Dendritic cell treated with granulocyte-macrophage colony-stimulating factor and Interleukin-4, amounts not matched to agents 40 ng/mL and 50 ng/mL, for 4 days (primary cell): Measurements from ENCODE around the gene LMAN1.

Experiments used
- H3K27ac Mint-ChIP-seq: one replicate; pipeline ENCODE4 v1.8.0; 2022; ENCODE audit warnings: mild to moderate bottlenecking, mixed read lengths
- H3K27me3 Mint-ChIP-seq: one replicate; pipeline ENCODE4 v1.8.0; 2022; ENCODE audit warnings: mild to moderate bottlenecking, mixed read lengths
- H3K36me3 Mint-ChIP-seq: one replicate; pipeline ENCODE4 v1.8.0; 2022; ENCODE audit warnings: low read depth, mixed read lengths
- H3K4me1 Mint-ChIP-seq: one replicate; pipeline ENCODE4 v1.8.0; 2022; ENCODE audit warnings: low read depth, mixed read lengths
- H3K4me3 Mint-ChIP-seq: one replicate; pipeline ENCODE4 v1.8.0; 2022; ENCODE audit warnings: mild to moderate bottlenecking, moderate library complexity, mixed read lengths
- H3K9me3 Mint-ChIP-seq: one replicate; pipeline ENCODE4 v1.8.0; 2022; ENCODE audit warnings: mixed read lengths
- intact Hi-C: fragments of 100-400 bp; cut with micrococcal nuclease; formaldehyde crosslinking; loops from one replicate; pipeline ENCODE4 v1.15.0; 2022

LMAN1 gene

DNA sequence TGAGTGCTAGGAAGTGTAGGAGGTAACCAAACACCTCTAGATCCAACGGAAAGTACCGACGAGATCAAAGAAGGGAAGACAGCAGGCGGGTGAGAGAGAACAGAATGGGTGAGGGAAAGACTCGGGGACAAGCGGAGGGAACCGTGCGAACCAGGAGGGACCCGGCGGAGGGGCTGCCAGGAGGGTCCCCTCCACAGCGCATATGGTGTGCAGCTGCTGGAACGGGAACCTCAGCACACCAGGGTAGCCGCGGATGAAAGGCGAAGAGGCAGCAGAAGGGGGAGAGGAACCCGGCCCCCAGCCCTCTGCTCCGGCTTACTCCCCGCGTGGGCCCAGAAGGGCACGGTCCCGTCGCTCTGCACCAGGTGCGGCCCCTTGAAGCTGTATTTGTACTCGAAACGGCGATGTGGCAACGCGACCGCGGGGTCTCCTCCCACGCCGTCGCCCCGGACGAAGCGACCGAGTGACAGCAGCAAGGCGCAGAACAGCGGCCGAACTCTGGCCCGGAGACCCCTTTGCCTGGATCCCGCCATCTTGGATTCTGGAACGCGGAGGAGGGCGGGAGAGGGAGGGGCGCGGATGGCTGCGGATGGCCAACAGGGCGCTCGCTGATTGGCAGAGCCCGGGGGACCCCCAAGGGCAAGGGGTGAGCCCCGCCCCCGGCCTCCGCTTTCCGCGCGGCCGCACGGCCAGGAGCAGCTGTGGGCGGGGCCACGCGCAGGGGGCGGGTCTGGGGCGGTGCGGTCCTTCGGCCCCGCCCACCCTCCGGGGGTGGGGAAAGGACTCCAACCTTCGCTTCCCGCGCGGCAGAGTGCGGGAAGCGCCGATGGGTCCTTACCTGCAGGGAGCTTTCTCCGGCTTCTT is at the start of gene LMAN1:
TSS of gene LMAN1 (minus strand) at position 554 of the 864 bp plus-strand sequence. CDS start at position 533, 21 bp downstream.
- Mint-ChIP-seq H3K27ac (peak within 1 kb of the TSS; percentile 77), H3K4me1 (peaks cover 20% of the 10 kb centered on the region), H3K36me3 (peaks cover 9% of the 10 kb centered on the region), H3K4me3 (peak within 1 kb of the TSS; percentile 78), H3K27me3 (peaks cover 5% of the 10 kb centered on the region), H3K9me3 (no peaks in the 10 kb centered on the region)
- intact Hi-C loops: loop anchor here (2.0 kb wide), 1 partner anchor 220 kb away; the partner anchor contains the start of gene SEC11C

DNA sequence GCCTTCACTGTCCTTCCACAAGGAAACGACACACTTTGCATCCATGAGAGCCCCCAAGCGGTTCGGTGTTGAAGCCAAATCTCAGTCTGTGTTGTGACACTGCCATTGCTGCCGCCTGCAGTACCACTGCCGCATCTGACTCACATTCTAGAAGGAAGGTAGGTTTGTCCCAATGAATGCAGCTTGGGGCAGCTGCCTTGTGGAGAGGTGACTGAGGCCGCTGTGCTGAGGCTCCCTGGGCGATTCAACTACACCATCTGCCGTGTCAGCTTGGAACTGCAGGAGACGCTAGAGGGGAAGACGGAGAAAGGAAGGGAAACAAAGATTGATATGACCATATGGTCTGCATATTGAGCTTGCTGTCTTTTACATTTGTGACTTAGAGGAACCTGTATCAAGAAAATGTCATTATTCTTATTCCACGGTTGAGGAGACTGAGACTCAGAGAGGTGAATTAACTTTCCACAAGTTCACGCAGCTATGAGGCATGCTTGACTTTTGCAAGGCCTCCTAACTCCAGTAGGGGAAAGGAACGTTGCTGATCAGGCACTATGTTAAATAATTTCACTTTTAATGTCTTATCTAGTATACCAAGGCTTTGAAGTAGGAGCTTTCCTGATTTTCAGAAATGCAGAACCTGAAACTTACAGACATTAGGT is 43.5 kb upstream of the LMAN1 start:
- Mint-ChIP-seq H3K4me3 (no peak overlapping the region), H3K4me1 (no peaks in the 10 kb centered on the region), H3K27me3 (peaks cover 3% of the 10 kb centered on the region), H3K9me3 (no peaks in the 10 kb centered on the region), H3K36me3 (no peaks in the 10 kb centered on the region), H3K27ac (no peak overlapping the region)
- intact Hi-C loops: loop anchor here (2.0 to 5.0 kb wide), 3 partner anchors 94 to 320 kb away; no protein-coding TSS in a partner anchor

DNA sequence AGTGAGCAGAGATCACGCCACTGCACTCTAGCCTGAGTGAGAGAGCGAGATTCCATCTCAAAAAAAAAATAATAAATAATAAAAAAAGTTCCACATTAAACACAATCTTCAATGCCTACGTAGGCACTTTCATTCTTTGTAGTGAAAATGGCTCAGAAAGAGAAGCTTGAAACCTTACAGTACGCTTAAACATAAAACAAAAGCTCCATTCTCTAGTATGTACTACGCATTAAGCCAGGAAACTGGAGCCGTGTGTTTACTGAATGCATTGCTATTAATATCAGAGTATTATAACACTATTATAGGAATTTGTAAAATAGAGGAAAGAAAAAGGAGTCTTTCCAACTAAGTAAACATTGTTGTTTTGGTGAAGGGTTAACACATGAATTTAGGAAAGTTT is 41.3 kb upstream of the LMAN1 start:
- Mint-ChIP-seq H3K27me3 (peaks cover 10% of the 10 kb centered on the region), H3K4me1 (peaks cover 7% of the 10 kb centered on the region)
- intact Hi-C loops: loop anchor here (5.0 kb wide), 1 partner anchor 318 kb away; no protein-coding TSS in a partner anchor

GRCh38 chr18:59395226-59396175 is 36.4 kb upstream of the LMAN1 start:
- H3K9me3 Mint-ChIP-seq: no peaks in the 10 kb centered on the region
- intact Hi-C loops: no loop called here
- peaks cover 7% of the 10 kb centered on the region for H3K4me1 Mint-ChIP-seq
- H3K36me3 Mint-ChIP-seq: no peaks in the 10 kb centered on the region
- no peak overlapping the region for H3K27ac Mint-ChIP-seq
- peaks cover 12% of the 10 kb centered on the region for H3K27me3 Mint-ChIP-seq
- no peak overlapping the region for H3K4me3 Mint-ChIP-seq

More for the DNA sequence above, 41.3 kb upstream of the LMAN1 start:
- Mint-ChIP-seq H3K27ac (no peak overlapping the region), H3K36me3 (no peaks in the 10 kb centered on the region), H3K4me3 (no peak overlapping the region), H3K9me3 (no peaks in the 10 kb centered on the region)

GRCh38 chr18:59393381-59393780 is 34.3 kb upstream of the LMAN1 start:
- H3K36me3 Mint-ChIP-seq: no peaks in the 10 kb centered on the region
- no peak overlapping the region for H3K4me3 Mint-ChIP-seq
- H3K9me3 Mint-ChIP-seq: no peaks in the 10 kb centered on the region
- peaks cover 12% of the 10 kb centered on the region for H3K27me3 Mint-ChIP-seq
- H3K4me1 Mint-ChIP-seq: peaks cover 21% of the 10 kb centered on the region
- no peak overlapping the region for H3K27ac Mint-ChIP-seq
- intact Hi-C loops: no loop called here

- H3K27me3 Mint-ChIP-seq: peaks cover 2% of the 10 kb centered on the region
- H3K36me3 Mint-ChIP-seq: no peaks in the 10 kb centered on the region
- H3K27ac Mint-ChIP-seq: no peak overlapping the region
- intact Hi-C loops: no loop called here
- H3K9me3 Mint-ChIP-seq: no peaks in the 10 kb centered on the region
- H3K4me1 Mint-ChIP-seq: peaks cover 15% of the 10 kb centered on the region
- H3K4me3 Mint-ChIP-seq: no peak overlapping the region
These were observed 29.8 kb upstream of the LMAN1 start for GRCh38 chr18:59388817-59389216.

DNA sequence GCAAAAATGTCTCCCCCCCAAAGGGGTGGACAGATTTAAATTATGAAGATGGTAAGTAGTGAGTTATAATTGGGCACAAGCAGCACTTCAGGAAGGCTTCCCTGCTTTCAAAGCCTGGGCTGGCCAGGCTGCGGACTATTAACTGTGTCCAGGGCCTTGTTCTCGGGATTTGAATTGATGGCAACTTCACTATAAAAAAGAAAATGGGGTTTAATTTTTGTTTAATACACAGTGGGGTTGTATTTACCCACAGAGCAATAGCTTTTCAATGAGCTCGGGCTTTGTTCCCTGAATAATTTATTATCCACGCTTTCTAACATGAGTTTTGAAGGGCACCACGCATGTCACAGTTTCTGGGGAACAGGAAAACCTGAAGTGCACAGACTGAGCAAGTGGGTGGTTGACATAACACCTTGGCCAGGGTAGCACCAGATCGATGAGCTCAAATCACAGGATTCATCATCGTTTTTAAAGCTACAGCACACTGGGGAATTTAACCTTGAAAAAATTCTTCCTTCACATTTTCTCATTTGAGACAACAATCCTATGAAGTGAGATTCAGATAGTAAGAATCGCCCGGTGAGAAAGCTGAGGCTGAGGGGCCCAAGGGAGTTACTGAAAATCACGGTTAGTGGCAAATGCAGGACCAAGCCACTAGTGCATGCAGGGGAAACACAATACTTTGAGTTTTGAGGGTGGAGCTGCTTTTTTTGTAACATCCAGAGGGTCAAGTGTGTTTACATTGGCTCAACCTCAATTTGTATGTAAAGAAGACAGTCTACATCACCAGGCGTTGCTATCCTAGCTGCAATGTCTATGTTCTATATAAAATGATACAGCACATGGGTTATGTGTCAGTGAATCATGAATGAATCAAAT is 28.9 kb upstream of the LMAN1 start:
- intact Hi-C loops: no loop called here
- no peak overlapping the region for H3K27ac Mint-ChIP-seq
- H3K36me3 Mint-ChIP-seq: no peaks in the 10 kb centered on the region
- H3K9me3 Mint-ChIP-seq: no peaks in the 10 kb centered on the region
- no peak overlapping the region for H3K4me3 Mint-ChIP-seq
- peaks cover 15% of the 10 kb centered on the region for H3K4me1 Mint-ChIP-seq
- peaks cover 2% of the 10 kb centered on the region for H3K27me3 Mint-ChIP-seq

- Mint-ChIP-seq H3K4me3 (no peak overlapping the region), H3K4me1 (peaks cover 15% of the 10 kb centered on the region), H3K36me3 (no peaks in the 10 kb centered on the region), H3K9me3 (no peaks in the 10 kb centered on the region), H3K27me3 (no peaks in the 10 kb centered on the region), H3K27ac (no peak overlapping the region)
- intact Hi-C loops: no loop called here
These were observed 28.0 kb upstream of the LMAN1 start for GRCh38 chr18:59386909-59387686.

GRCh38 chr18:59385191-59385590 is 26.1 kb upstream of the LMAN1 start:
- no peaks in the 10 kb centered on the region for H3K36me3 Mint-ChIP-seq
- H3K27ac Mint-ChIP-seq: no peak overlapping the region
- intact Hi-C loops: no loop called here
- H3K27me3 Mint-ChIP-seq: peaks cover under 1% of the 10 kb centered on the region
- H3K4me3 Mint-ChIP-seq: no peak overlapping the region
- peaks cover 12% of the 10 kb centered on the region for H3K4me1 Mint-ChIP-seq
- H3K9me3 Mint-ChIP-seq: no peaks in the 10 kb centered on the region

GRCh38 chr18:59383851-59384250 is 24.8 kb upstream of the LMAN1 start:
- H3K36me3 Mint-ChIP-seq: no peaks in the 10 kb centered on the region

DNA sequence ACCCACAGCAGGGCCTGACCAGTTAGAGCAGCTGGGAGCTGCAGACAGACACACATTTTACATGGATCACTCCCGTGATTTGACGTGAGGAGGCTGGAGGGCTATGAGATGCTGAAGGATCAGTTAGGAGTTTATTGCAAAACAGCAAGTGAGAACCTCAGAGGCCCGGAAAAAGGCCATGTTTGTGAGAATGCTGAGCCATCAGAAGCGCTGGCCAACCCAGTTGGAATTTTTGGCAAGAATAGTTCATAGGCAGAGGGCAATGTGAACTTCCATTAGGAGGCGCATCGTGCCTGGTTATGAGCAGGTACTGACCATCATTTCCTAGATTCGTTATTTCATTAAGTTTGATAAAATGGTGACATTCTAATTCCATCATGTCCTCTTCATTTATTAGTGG is 23.3 kb upstream of the LMAN1 start:
- Mint-ChIP-seq H3K27me3 (peaks cover 6% of the 10 kb centered on the region), H3K4me1 (no peaks in the 10 kb centered on the region), H3K36me3 (no peaks in the 10 kb centered on the region), H3K4me3 (no peak overlapping the region), H3K27ac (no peak overlapping the region), H3K9me3 (no peaks in the 10 kb centered on the region)
- intact Hi-C loops: no loop called here

More at GRCh38 chr18:59383851-59384250, 24.8 kb upstream of the LMAN1 start:
- Mint-ChIP-seq H3K4me1 (peaks cover 5% of the 10 kb centered on the region), H3K9me3 (no peaks in the 10 kb centered on the region), H3K27ac (no peak overlapping the region), H3K27me3 (peaks cover 5% of the 10 kb centered on the region), H3K4me3 (no peak overlapping the region)
- intact Hi-C loops: no loop called here

DNA sequence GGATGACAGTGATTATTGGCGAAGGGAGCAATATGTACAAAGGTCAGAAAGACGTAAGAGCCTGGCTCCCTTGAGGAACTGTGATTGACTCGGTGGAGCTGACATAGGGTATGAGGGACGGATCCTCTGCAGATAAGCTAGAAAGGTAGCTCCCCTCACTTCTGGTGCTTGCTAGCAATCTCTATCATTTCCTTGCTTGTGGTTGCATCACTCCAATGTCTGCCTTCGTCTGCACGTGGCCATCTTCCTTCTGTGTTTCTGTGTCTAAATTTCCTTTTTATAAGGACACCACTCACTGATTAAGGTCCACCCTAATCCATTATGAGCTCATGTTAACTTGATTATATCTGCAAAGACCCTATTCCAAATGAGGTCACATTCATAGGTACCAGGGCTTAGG is 22.9 kb upstream of the LMAN1 start:
- no peak overlapping the region for H3K4me3 Mint-ChIP-seq
- no peaks in the 10 kb centered on the region for H3K9me3 Mint-ChIP-seq
- peaks cover 6% of the 10 kb centered on the region for H3K27me3 Mint-ChIP-seq
- H3K36me3 Mint-ChIP-seq: no peaks in the 10 kb centered on the region
- H3K27ac Mint-ChIP-seq: no peak overlapping the region
- intact Hi-C loops: no loop called here
- no peaks in the 10 kb centered on the region for H3K4me1 Mint-ChIP-seq
